Hepatocyte (in vitro differentiated cells): ENCODE measurements around the gene LRSAM1.

Source experiments
- EZH2 ChIP-seq: fragments of 200-600 bp; sonication (generic); IDR thresholded peaks from 2 replicates; pipeline ENCODE4 v1.6.1; 2016; ENCODE audit warnings: antibody characterized with exemption, mild to moderate bottlenecking, borderline replicate concordance
- EZH2phosphoT487 ChIP-seq: fragments of 200-600 bp; sonication (generic); IDR thresholded peaks from one replicate; pipeline ENCODE4 v1.6.1; 2018; ENCODE audit warnings: antibody characterized with exemption, mild to moderate bottlenecking, low read depth, moderate library complexity; ENCODE audit not compliant: unreplicated experiment, severe bottlenecking
- TF ChIP-seq, protein P1 (sequence below): fragments of 200-600 bp; sonication (generic); IDR thresholded peaks from 2 replicates; pipeline ENCODE4 v1.5.1; 2016; ENCODE audit warnings: antibody characterized with exemption, mild to moderate bottlenecking; ENCODE audit not compliant: poor library complexity

DNA sequence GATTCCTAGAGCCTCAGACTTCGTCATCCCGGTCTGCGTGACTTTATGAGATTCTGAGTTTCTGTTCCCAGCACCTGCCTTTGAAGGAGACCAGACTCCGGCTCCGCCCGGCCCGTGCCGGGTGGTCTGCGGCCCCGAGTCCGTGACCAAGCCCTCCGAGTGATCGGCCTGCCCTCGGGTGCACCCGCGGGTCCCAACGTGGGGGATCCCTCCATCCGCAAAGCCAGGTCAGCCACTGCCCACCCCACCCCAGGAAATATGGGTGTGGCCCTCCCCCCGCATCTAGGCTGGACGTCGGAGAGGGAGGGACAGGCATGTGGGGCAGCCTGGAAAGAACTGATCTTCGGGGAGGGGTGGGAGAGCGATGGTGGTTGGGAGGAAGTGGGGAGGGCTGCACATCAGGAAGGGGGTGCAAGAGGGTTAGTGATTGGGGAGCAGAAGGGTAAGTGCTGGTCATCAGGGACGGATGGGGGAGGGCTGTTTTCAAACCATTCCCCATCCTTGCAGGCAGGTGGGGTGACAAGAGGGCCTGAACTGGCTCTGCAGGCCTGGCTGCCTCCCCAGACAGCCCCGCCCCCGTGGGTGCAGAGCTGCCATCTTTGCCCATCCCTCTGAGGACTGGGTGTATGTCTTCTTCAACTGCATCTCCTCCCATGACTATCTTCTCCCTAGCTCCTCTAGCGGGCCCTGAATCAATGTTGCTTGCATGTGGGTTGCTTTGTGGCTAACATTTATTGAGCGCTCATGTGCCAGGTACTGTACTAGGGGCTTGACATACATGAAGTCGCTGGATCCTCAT, 747 bp downstream of the LRSAM1 start:
- TF ChIP-seq, protein P1, sequence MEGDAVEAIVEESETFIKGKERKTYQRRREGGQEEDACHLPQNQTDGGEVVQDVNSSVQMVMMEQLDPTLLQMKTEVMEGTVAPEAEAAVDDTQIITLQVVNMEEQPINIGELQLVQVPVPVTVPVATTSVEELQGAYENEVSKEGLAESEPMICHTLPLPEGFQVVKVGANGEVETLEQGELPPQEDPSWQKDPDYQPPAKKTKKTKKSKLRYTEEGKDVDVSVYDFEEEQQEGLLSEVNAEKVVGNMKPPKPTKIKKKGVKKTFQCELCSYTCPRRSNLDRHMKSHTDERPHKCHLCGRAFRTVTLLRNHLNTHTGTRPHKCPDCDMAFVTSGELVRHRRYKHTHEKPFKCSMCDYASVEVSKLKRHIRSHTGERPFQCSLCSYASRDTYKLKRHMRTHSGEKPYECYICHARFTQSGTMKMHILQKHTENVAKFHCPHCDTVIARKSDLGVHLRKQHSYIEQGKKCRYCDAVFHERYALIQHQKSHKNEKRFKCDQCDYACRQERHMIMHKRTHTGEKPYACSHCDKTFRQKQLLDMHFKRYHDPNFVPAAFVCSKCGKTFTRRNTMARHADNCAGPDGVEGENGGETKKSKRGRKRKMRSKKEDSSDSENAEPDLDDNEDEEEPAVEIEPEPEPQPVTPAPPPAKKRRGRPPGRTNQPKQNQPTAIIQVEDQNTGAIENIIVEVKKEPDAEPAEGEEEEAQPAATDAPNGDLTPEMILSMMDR = no peak
- TF ChIP-seq EZH2phosphoT487 (no peak), EZH2 (no peak)
